22Rv1 (cell line): ENCODE measurements around the gene GDF15.
A peak's percentile ranks its signal among the peaks of the same experiment; 100 is the strongest.

Experiments used
- H3K27ac ChIP-seq: fragments of 450-650 bp; 2 replicates; pipeline ENCODE4 v1.5.1; 2017
- CTCF ChIP-seq: fragments of 450-650 bp; IDR thresholded peaks from 2 replicates; pipeline ENCODE4 v1.5.1; 2017; ENCODE audit warnings: mild to moderate bottlenecking
- ZFX ChIP-seq: fragments of 450-650 bp; IDR thresholded peaks from 2 replicates; pipeline ENCODE4 v1.6.1; 2017; ENCODE audit warnings: antibody characterized with exemption, borderline replicate concordance

GDF15 gene

GRCh38 chr19:18390065-18390907 is 4.3 kb downstream of the GDF15 start:
- peak overlapping the region; percentile 69 for H3K27ac ChIP-seq
- no peak for TF ChIP-seq ZFX

GRCh38 chr19:18391509-18392075 is 5.6 kb downstream of the GDF15 start:
- H3K27ac ChIP-seq = no peak overlapping the region
- no peak for TF ChIP-seq CTCF
- TF ChIP-seq ZFX = no peak

- H3K27ac ChIP-seq = no peak overlapping the region
- TF ChIP-seq CTCF (no peak), ZFX (no peak)
These were observed 6.5 kb downstream of the GDF15 start for GRCh38 chr19:18392417-18392816.

GRCh38 chr19:18392926-18393325 is 7.0 kb downstream of the GDF15 start:
- no peak for TF ChIP-seq CTCF
- no peak for TF ChIP-seq ZFX
- H3K27ac ChIP-seq = no peak overlapping the region

- H3K27ac ChIP-seq = no peak overlapping the region
- TF ChIP-seq CTCF (no peak), ZFX (no peak)
These were observed 7.9 kb downstream of the GDF15 start for GRCh38 chr19:18393836-18394235.

- no peak for TF ChIP-seq ZFX
- TF ChIP-seq CTCF = no peak
- no peak overlapping the region for H3K27ac ChIP-seq
These were observed 10.7 kb downstream of the GDF15 start for GRCh38 chr19:18396471-18397241.

- no peak for TF ChIP-seq CTCF
- TF ChIP-seq ZFX = no peak
- no peak within 1 kb of the TSS for H3K27ac ChIP-seq
These were observed 11.6 kb downstream of the GDF15 start, which contains the start of gene LRRC25 for GRCh38 chr19:18397242-18398202. Gene LRRC25, minus strand, starts transcription at chr19:18397622. Its CDS starts 659 bp downstream, at chr19:18396963.
